Bronchial epithelial cell (primary cell): ENCODE results near the gene ABHD6. TPM values are rescaled to one million over a fixed set of nuclear protein-coding genes. Genes with fewer than 3 reads are reported as not detected.
"Not testable (repeated sequence)": the region's sequence is repeated elsewhere in the genome, so short reads cannot be mapped to it uniquely, and the experiment has no call there.

ENCODE experiments used
- DNase-seq: peaks from one replicate; pipeline ENCODE4 v3.0.0-alpha.2; 2010; ENCODE audit warnings: low read depth
- FAIRE-seq: peaks from 2 replicates; lab custom pipeline; 2011; peaks lifted over from hg19 to GRCh38; lab: Jason Lieb, UNC
- H3K27me3 ChIP-seq: 2 replicates; pipeline ENCODE4 v1.5.1; 2011; ENCODE audit warnings: low read length; ENCODE audit not compliant: control insufficient read depth, insufficient read depth
- H3K36me3 ChIP-seq: 2 replicates; pipeline ENCODE4 v1.5.1; 2011; ENCODE audit warnings: low read length; ENCODE audit not compliant: control insufficient read depth, insufficient read depth
- H3K4me3 ChIP-seq: 2 replicates; pipeline ENCODE4 v1.5.1; 2011; ENCODE audit warnings: mild to moderate bottlenecking, low read depth, low read length, control low read depth
- total RNA-seq: library from RNA; depleted of rRNA; stranded (reverse); fragments of >200 nt; gene quantifications from 2 replicates; pipeline ENCODE4 v1.2.1, GENCODE V29; 2014
- TF ChIP-seq, protein P1 (sequence below): IDR thresholded peaks from 2 replicates; pipeline ENCODE4 v1.5.1; 2011; ENCODE audit warnings: mild to moderate bottlenecking, moderate library complexity, low read length, control low read depth, inconsistent platforms; ENCODE audit not compliant: insufficient read depth, severe bottlenecking

ABHD6 gene
- total RNA-seq, 1 donor from 2014 or later = 7.1 TPM

DNA sequence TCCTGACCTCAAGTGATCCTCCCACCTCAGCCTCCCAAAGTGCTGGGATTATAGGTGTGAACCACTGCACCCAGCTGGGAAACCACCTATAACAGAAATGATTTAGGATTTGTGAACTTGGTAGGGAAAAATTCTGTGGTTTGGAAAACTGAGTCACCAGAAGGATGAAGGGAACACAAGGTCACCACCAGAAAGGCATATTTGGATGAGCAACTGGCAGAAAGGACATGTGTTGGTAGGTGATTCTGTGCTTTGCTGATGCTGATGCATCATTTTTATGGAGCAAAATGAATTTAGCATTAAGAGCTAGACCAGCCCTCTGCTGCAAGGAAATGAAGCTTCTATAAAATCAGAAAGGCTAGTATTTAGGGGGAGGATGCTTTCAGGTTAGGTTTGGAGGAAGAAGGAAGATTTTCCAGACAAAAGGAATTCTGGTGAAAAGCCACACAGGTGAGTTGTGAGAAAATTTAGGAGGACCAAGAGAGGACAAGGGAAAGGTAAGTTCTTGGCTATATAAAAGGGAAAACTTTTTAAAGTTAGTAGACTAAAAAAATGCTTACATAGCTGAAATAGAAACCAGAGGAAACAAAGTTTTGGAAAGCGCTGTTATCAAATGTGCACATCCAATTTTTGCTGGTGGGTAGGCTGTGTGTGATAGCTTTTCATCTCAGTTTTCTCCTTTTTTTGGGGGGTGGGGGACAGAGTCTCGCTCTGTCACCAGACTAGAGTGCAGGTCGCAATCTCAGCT, 98.7 kb downstream of the ABHD6 start:
- H3K36me3 ChIP-seq = no peaks in the 10 kb centered on the region
- peak; percentile 43 for DNase-seq
- H3K27me3 ChIP-seq = no peaks in the 10 kb centered on the region
- no peak overlapping the region for H3K4me3 ChIP-seq
- FAIRE-seq = no peak
- TF ChIP-seq, protein P1, sequence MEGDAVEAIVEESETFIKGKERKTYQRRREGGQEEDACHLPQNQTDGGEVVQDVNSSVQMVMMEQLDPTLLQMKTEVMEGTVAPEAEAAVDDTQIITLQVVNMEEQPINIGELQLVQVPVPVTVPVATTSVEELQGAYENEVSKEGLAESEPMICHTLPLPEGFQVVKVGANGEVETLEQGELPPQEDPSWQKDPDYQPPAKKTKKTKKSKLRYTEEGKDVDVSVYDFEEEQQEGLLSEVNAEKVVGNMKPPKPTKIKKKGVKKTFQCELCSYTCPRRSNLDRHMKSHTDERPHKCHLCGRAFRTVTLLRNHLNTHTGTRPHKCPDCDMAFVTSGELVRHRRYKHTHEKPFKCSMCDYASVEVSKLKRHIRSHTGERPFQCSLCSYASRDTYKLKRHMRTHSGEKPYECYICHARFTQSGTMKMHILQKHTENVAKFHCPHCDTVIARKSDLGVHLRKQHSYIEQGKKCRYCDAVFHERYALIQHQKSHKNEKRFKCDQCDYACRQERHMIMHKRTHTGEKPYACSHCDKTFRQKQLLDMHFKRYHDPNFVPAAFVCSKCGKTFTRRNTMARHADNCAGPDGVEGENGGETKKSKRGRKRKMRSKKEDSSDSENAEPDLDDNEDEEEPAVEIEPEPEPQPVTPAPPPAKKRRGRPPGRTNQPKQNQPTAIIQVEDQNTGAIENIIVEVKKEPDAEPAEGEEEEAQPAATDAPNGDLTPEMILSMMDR = no peak

DNA sequence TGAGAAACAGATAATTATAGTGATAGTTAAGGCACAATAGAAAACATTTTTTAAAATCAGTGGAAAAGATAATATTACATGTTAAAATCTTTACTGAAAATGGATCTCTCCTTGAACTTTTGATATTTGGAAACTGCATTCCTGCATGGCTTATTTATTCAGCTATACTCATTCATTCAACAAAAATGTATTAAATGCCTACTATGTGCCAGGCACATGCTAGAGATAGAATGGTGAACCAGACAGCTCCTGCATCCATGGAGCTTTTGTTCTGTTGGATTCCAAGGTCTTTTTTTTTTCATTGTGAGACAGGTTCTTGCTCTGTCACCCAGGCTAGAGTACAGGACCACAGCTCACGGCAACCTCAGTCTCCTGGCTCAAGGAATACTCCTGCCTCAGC, 99.6 kb downstream of the ABHD6 start:
- FAIRE-seq (no peak), DNase-seq (no peak)
- Histone ChIP-seq H3K36me3 (no peaks in the 10 kb centered on the region), H3K4me3 (no peak overlapping the region), H3K27me3 (no peaks in the 10 kb centered on the region)
- TF ChIP-seq, protein P1 = no peak

DNA sequence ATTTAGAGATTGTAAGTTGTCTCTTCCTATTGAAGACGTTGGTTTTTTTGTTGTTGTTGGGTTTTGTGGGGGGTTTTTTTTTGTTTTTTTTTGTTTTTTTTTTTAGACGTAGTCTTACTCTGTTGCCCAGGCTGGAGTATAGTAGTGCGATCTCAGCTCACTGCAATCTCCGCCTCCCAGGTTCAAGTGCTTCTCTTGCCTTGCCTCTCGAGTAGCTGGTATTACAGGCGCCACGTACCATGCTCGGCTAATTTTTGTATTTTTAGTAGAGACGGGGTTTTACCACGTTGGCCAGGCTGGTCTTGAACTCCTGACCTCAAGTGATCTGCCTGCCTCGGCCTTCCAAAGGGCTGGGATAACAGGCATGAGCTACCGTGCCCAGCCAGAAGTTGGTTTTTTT, 101.6 kb downstream of the ABHD6 start:
- not testable (repeated sequence) for H3K36me3 ChIP-seq

DNA sequence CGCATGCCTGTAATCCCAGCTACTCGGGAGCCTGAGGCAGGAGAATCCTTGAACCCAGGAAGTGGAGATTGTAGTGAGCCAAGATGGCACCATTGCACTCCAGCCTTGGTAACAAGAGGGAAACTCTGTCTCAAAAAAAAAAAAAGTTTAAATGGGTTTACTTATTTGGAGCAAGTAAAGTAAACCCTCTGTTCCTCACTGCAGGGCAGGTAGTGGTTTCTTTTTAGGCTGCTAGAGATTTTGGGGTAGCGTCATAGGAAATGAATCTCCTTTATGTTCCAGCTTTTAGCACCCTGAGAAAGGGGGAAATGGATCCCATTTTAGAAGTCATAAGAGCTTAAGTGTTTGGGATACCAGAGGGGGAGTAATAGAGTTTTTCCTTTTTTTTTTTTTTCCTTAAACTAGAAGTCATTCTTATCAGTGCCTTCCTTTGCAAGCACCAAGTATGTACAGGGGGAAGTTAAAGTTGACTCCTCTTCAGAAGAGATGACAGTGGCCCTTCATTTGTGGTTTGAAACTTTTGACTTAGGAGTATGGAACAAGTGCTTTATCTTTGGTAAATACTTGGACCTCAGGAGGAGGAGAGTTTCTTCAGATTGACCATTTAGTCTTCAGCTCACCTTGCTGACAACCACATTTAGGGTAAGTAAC, 103.1 kb downstream of the ABHD6 start:
- Histone ChIP-seq H3K36me3 (peaks cover 2% of the 10 kb centered on the region), H3K4me3 (no peak overlapping the region), H3K27me3 (no peaks in the 10 kb centered on the region)
- FAIRE-seq = no peak
- TF ChIP-seq, protein P1 = no peak
- DNase-seq = no peak

More for the DNA sequence above, 101.6 kb downstream of the ABHD6 start:
- FAIRE-seq, H3K4me3 ChIP-seq, DNase-seq, H3K27me3 ChIP-seq: not testable (repeated sequence)

DNA sequence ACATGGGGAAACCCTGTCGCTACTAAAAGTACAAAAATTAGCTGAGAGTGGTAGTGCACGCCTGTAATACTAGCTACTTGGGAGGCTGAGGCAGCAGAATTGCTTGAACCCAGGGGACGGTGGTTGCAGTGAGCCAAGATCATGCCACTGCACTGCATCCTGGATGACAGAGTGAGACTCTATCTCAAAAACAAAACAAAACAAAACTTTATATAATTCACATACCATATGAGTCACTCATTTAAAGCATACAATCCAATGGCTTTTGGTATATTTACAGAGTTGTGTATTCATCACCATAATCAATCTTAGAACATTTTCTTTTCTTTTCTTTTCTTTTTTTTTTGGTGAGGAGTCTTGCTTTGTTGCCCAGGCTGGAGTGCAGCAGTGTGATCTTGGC, 103.8 kb downstream of the ABHD6 start:
- no peak overlapping the region for H3K4me3 ChIP-seq
- TF ChIP-seq, protein P1 = no peak
- no peak for FAIRE-seq
- peaks cover 2% of the 10 kb centered on the region for H3K36me3 ChIP-seq
- DNase-seq = no peak
- no peaks in the 10 kb centered on the region for H3K27me3 ChIP-seq

DNA sequence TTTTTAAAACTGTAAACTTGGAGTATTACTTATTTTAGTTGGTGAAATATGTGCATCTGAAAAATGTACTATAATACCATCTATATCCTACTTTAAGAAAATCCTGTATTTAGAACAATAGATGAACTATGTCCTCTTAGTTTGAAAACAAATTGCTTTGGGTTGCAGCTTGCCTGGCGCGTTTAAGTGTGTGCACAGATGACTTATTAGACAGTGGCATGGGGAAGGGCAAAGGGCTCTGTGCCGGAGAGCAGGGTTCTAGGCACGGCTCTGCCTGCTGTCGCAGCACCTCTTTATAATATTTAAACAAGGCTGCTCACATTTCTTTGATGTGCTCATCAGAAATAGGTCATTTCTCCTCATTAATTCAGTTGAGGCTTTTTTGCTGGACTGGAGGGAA, 105.1 kb downstream of the ABHD6 start:
- TF ChIP-seq, protein P1 = no peak
- peaks cover 2% of the 10 kb centered on the region for H3K36me3 ChIP-seq
- no peak overlapping the region for H3K4me3 ChIP-seq
- DNase-seq (no peak), FAIRE-seq (no peak)
- no peaks in the 10 kb centered on the region for H3K27me3 ChIP-seq
